Stimulated activated CD8-positive, alpha-beta memory T cell treated with anti-CD3 and anti-CD28 coated beads, Interleukin-2, amount 100 ng/mL, for 1 hour (primary cell): ENCODE measurements around the gene ARHGEF26.

Experiments
- DNase-seq, 2 donors: peaks; one replicate each; pipeline ENCODE4 v3.0.0-alpha.2; 2020; ENCODE audit warnings: low read depth in 2 of 2

ARHGEF26 gene

DNA sequence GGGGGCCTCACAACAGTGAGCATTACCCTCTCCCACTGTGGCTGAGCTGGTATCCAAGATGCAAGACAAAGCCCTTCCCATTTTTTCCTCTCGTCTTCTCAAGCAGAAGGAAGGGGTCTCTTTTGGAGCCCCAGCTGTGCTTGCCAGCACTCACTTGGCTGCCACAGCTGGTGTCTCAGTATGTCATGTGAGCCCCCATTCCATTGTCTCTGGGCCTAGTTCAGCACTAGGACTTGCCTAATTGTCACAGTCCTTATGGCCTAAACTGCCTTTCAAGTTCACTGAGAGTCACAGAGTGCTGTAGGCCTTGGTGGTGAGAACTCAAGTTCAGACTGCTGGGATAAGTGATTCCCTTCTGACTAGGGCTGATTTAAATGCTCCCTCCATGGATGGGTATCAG lies 89.8 kb downstream of the ARHGEF26 start:
- no peak for DNase-seq

DNA sequence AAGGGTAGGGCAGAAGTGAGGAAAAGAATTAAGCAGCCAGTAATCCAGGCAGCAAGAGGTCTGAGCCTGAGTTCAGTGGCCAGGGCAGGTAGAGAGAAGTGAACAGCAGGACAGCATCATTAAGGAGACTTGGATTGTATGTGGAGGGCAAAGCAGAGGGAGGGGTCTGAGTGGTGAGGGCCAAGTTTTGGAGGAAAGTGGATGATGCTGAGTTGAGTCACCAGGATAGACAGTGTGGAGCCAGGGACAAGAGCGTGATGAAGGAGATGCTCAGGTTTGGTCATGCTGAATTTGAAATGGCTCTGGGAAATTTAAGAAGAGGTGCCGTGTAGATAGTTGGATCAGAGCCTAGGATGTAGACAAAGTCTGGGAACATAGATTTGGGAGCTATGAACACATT lies 93.1 kb downstream of the ARHGEF26 start:
- DNase-seq, result no peak

DNA sequence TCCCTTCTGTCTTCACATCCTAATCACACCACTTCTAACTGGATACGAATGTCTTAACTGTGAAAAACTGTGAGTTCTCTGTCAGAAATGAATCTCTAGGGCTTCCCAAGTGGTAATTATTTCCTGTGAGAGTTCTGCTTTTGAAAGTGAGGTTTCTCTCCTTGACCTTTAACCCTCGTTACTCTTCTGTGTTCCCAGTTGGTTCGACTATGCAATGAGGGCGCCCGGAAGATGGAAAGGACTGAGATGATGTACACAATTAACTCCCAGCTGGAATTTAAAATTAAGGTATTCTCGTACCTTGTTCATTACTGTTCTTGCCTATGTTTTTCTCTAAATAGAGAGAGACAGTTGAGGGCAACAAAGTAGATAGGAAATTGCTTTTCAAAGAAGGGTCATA lies 96.5 kb downstream of the ARHGEF26 start:
- DNase-seq, result no peak

DNA sequence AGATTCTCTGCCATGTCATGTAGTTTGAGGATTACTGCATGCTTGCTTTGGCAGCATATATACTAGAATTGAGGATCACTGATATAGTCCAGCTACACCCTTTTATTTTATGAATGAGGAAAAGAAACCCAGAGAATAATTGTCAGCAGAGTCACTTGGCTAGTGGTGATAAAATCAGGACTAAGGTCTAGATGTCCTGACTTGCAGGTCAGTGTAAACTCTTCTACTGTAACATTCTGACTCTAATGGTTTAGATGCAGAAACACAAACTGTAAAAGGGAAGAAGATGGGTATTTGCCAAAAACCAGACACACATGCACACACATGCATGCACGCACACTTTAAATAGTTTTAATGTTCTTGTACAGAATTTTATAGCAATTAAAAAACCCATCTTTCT lies 97.5 kb downstream of the ARHGEF26 start:
- no peak for DNase-seq

DNA sequence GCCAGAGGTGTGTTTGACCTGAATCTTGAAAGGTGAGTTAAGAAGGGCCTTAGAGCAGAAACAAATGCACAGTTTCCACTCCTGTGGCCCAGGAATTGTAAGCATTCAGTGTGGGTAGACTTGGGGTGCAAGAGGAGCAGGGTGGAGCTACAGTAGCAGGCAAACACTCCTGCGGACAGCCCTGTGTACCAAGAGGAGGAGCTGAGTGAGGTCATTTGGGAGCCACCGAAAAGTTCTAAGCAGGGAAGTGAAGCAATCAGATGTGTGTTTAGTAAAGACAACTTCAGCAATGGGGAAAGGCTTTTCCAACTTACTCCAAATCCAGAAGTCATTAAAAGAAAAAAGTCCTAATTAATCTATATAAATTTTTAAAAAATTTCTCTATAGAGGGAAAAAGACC lies 99.3 kb downstream of the ARHGEF26 start:
- DNase-seq, result no peak

DNA sequence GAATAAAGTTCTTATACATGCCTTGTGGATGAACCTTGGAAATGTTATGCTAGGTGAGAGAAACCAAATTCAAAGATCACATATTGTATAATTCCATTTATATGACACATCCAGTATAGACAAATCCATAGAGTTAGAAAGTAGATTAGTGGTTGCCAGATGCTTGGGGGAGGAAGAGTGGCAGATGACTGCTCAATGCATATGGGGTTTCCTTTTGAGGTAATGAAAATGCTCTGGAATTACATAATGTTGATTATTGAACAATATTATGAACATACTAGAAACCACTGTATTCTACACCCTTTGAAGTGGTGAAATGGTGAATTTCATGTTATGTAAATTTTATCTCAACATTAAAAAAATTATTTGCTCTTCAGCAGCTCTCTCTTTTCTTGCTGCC lies 102.3 kb downstream of the ARHGEF26 start:
- no peak for DNase-seq

DNA sequence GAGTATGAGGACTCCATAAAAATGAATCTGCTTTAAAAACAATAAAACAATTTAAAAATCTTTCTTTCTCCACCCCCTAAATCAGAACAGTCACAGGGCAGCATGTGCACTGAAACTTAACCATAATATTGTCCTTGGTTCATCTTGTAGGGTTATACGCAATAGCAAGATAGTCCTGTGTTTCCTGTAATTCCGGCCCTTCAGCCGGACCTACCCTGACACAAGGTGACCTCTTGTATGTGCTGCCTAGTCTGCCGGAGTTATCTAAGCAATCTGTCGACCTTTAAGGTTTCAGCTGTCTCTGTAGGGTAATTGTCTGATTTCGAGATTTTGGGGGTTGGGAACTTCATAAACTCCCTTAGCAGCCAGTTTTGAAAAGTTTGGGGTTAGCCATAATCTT lies 103.2 kb downstream of the ARHGEF26 start:
- DNase-seq, result no peak

DNA sequence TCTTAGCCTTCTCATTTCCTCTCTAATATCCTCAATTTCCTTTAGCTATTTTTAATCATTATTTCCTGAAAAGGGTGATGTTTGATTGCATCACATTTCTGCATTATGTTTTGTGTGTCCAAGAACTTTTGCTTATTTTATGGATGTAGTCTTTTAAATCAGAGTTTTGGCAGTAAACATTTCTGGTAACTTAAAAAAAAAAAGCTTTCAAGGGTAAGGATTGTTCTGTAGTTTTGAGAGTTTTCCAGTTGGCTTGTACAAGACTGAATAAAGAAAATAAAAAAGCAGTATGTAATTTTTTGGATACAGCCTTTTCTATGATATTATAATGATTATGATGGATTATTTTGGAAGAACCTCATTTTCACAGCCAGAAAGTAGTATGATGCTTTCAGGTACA lies 103.7 kb downstream of the ARHGEF26 start:
- no peak for DNase-seq

DNA sequence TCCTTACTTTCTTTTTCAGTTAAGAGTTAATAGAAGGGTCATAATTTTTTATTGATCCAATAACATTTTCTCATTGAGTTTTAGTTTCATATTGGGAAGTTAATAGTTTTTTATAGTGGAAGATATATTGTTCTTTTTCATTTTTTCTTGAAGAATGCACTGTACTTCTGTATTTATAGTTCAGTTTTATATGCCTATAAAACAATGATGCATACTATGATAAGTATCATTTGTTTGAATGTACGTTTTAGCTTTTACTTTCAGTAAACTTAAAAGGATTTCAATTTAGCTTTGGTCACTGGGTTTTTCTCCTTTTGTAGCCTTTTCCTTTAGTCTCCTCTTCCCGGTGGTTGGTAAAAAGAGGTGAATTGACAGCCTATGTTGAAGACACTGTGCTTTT lies 104.3 kb downstream of the ARHGEF26 start:
- no peak for DNase-seq

DNA sequence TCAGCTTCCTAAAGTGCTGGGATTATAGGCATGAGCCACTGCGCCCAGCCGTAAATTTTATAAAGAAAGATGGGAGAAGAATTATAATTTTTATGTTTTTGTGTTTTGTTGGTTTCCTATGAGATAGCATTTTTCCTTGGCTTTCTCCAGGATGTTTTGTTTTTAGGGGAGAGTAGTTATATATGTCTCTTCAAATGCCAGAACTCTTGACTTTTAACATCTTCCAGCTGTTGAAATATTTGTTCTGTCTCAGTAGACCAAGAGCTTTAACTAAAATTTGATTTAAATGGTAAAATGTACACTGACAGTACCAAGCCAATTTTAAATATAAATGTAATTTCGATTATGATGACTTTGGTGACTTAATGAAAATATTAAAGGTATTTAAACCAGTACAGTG lies 106.3 kb downstream of the ARHGEF26 start:
- DNase-seq, result no peak

DNA sequence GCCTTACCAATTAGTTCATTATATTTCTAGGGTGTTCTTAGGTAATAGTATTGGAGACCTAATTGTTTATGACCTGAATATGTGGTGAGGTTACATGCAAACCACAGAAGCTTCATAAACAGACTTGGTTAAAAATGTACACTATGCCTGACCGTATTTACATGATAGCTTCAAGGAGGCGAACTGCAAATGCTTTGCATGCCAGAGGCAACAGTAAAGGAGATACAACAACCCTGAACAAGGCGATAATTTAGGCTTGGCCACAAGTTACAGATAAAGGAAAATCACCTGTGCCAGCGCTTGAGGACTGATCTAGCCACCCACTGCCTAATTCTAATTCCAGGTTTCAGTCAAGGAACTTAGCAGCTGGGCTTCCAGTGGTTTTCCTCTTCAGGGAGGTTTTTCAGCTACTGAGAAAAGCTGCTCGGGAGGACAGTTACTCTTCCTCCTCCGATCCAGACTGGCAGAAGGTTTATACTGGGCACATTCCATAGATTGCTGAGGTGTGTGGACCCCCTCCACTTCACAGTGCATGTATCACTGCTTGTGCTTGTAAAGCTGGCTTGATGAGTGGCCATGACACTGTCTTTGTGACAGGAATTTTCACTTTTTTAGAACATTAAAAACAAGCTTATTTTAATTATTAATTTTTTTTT lies 107.5 kb downstream of the ARHGEF26 start:
- DNase-seq, result no peak

DNA sequence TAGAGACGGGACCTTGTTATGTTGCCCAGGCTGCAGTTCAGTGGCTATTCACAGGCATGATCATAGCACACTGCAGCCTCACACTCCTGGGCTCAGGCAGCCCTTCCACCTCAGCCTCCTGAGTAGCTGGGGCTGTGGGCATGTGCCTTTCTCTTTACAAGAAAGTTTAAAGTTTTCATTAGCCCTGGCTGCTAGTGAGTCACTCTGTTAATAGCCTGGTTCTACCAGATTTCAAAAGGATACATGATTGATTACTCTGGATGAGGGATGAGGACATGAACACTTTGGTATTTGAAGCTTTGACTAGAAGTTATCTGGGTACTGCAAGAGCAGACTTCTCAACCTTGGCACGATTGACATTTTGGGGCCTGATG lies 108.0 kb downstream of the ARHGEF26 start:
- DNase-seq, result no peak

DNA sequence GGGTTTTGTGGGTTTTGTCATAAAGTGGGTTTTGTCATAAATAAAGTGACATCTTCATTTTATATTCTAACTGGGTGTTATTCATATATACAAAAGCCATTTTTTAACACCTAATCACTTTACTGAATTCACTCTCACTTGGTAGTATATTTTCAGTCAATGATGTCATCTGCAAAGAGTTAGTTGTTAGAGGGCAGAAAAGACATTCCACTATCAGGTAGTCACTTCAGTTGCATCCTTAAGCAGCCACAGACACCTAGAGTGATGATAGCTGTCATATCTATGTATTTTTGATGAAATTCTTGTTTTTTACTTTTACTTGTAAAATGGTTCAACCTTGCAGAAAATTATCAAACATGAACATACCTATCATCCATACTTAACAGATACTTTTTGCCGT lies 114.1 kb downstream of the ARHGEF26 start:
- no peak for DNase-seq

DNA sequence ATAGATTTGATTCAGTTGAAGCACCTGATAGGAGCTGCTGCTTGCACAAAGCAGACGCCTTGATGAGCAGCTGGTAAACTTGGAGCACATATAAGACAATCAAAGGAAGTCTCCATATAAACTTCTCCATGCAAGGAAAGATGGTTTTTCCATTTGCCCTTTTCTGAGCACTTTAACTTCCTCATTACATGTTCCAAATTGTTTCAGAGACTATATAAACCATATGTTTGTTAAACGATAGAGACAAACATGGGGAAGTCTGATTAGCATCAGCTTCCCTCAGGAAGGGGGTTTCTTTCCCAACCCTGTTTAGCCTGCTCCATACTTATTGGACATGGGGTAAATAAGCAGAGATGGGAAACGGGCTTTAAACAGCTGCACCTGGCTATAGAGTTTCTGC lies 115.1 kb downstream of the ARHGEF26 start:
- no peak for DNase-seq

DNA sequence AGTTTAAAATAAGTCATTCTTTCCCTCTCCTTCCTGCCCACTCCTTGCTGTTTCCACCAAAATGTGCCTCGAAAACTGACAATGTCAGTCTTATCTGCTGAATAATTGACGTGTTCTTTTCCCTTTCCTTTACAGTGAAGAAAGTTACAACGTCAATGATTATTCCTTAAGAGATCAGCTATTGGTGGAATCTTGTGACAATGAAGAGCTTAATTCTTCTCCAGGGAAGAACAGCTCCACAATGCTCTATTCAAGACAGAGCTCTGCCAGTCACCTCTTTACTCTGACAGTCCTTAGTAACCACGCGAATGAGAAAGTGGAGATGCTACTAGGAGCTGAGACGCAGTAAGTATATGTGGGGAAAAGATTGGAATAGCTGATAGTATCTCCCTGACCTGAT lies 119.0 kb downstream of the ARHGEF26 start:
- DNase-seq, result no peak

DNA sequence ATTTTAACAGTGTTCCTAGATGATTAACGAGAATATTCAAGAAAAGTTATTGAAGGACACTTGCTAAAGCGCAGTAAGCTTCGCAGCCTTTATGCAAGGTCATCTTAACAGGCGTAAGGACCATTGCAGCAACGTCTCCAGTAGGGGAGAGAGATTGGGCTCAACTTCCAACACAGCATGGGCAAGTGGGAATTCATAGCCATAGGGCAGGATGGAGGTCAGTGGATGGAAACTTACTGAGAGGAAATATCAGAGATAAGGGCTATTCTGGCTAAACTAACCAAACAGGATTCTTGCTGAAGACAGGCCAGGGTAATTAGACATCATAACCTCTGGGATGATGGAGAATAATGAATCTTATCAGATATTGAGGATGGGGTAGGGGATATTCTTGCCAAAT lies 120.3 kb downstream of the ARHGEF26 start:
- DNase-seq, result no peak

DNA sequence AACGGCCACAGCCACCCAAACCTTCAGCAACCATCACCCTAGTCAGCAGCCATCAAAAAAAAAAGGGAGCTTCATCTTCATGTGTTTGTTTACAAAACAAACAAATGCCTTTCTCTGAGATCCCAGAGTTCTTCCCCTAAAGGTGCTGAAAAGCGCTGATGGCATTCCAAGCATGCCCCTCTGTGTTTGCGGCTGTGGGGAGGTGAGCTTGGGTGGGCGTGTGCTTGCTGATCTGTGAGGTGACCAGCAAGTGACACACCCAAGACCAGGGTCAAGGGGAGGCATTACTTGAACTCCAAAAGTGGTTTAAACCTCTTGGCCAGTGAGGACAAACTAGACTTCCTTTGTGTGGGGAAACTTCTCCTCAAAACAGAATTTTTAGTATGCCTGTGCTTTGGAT lies 121.6 kb downstream of the ARHGEF26 start:
- no peak for DNase-seq

DNA sequence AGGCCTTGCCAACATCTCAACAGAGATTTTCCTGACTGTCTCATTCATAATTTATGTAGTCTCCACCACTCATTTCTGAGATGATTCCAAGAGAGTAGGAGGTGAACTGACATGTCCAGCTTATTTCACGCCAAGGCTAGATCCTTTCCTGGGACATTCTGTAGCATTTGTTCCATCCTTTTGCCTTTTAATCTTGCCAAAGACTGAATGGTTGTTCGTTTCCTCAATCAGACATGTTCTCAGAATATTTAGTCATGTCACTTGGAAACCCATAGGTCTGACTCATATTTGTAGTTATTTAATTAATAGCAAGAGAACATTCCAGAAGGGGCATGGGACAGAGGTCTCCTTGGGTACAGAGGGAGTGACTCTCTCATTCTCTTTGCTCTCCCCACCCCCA lies 122.2 kb downstream of the ARHGEF26 start:
- no peak for DNase-seq

DNA sequence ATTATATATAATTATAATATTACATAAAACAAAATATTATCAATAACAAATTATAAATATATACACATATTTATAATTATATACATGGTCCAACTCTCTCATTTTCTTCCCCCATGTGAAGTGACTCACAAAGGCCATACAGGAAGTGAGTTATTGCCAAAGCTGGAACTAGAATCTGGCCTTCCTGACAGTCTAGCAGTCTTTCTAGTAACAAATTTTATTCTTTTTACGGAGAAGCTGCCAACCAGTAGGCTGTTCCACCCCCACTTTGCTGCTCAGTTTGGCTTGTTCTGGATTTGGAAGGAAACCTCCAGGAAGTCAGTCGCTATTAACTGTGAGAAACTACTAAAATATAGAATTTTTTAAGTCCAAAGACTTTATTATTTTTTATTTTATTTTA lies 123.5 kb downstream of the ARHGEF26 start:
- no peak for DNase-seq

DNA sequence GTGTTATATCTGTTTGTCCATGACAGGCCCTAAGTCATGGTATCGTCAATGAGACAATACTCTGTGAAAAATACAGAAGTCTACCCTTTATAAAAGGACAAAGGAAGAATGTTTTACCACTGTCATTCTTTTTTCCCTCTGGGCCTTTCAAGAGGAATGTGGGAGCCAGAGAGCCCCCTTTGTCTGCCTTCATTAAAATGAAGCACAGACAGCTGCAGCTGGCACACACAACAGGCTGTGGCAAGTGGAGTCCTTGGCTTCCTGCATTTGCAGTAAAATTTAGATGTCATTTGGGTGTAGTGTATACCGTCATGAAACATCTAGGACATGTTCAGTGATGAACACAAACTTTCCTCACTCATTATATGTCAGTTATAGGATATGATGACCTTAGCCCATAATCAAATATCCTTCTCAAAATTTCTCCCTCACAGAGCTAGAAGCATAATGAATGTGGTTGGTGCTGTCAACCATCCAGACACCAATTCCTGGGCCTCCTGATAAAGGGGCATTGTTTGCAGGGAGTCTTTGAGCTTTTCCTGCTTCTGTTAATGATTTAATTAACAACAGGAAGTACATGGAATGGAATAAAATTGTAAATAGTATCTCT lies 126.7 kb downstream of the ARHGEF26 start:
- DNase-seq, result no peak

DNA sequence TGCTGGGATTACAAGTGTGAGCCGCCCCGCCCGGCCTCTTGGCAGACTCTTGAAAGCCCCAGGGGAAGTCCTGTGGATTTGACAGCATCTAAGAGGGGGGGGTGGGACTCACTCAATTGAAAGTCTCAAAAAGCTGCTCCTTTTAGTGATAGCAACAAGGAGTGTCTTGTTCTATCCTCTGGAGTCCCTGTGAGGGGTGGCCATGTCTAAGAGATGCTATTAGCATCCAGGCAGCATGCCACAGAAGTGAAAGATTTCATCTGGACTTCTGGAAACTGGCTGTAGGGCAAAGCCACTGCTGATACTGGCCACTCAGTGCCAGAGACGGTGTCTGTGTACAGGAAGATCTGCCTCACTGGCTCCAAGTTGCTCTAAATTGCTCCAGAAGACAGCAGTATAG lies 129.1 kb downstream of the ARHGEF26 start:
- DNase-seq, result no peak

DNA sequence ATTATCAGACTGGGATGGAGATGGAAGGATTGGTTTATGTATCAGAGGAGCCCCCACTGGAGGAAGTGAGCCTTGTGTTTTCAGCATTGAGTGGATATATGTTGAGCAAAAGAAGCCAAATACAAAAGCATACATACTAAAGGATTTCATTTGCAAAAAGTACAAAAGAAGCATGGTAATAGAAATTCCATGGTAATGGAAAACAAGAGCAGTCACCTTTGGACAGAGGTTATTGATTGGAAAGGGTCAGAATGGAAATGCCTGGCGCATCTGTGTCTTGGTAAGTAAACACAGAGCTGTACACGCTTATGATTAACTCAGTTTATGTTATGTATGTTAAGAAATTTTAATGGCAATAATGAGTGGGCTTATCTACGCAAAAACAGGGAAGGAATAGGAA lies 130.4 kb downstream of the ARHGEF26 start:
- no peak for DNase-seq

DNA sequence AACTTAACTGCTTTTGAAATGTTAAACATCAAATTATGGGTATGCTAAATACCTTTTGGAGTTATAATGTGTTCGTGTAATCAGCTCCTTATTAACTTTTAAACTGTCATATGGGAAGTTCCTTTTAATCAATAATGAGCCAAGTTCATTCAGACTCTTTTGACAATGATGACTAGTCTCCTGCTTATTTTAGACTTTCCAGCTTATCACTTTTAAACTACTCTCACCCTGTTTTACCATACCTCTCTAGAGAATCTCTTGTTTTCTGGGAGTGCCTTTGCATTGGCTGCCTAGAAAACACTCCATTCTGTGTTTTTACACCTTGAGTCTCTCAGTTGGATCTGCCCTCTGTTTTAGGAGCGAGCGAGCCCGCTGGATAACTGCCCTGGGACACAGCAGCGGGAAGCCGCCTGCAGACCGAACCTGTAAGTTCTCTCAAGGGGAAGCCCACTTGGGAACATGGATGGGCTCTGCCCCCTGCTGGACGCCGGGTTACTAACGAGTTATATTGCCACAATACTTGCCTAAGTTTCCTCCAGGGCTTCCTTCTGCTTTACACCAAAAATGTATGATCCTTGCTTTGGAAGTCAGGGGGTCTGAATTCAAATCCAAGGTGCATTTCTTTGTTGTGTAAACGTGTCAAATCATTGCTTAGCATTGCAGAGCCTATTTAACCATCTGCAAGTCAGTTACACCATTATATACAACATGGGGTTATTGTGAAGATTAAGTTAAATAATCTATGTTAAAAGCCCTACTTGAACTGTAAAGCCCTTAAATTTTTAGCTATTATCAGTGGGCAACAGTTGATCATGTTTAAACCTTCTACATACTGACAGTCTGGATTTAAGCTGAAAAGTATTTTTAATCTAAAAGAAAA lies 131.8 kb downstream of the ARHGEF26 start:
- peak; percentile 15 to 23 for DNase-seq
